Measurements from ENCODE around the gene PLA2G12B.

The PLA2G12B gene

GRCh38 chr10:72888151-72888638 lies 66.4 kb downstream of the PLA2G12B start:
- no peak for DNase-seq

- no peak for DNase-seq
These were observed 67.6 kb downstream of the PLA2G12B start for GRCh38 chr10:72887043-72887442.

GRCh38 chr10:72886621-72887020 lies 68.0 kb downstream of the PLA2G12B start:
- no peak for DNase-seq

GRCh38 chr10:72885953-72886352 lies 68.7 kb downstream of the PLA2G12B start:
- no peak for DNase-seq
